HepG2 (cell line): ENCODE results near the gene HAPLN2. TPM values are rescaled to one million over a fixed set of nuclear protein-coding genes. Genes with fewer than 3 reads are reported as not detected.

Experiments used
- BORCS8-MEF2B ChIP-seq: sonication (generic); formaldehyde crosslinking; IDR thresholded peaks from 2 replicates; pipeline ENCODE4 v1.8.0; 2022; ENCODE audit warnings: mild to moderate bottlenecking, missing genetic modification reagents
- FOSL1 ChIP-seq: sonication (generic); formaldehyde crosslinking; IDR thresholded peaks from 2 replicates; pipeline ENCODE4 v1.9.0; 2021; ENCODE audit warnings: missing genetic modification reagents, borderline replicate concordance
- GFI1 ChIP-seq: sonication (generic); formaldehyde crosslinking; IDR thresholded peaks from 2 replicates; pipeline ENCODE4 v1.5.0; 2020; ENCODE audit warnings: missing genetic modification reagents, mild to moderate bottlenecking, borderline replicate concordance
- NCOA5 ChIP-seq: sonication (generic); formaldehyde crosslinking; IDR thresholded peaks from 2 replicates; pipeline ENCODE4 v1.4.0; 2020; ENCODE audit warnings: missing genetic modification reagents
- RELA ChIP-seq: sonication (generic); formaldehyde crosslinking; IDR thresholded peaks from 2 replicates; pipeline ENCODE4 v1.4.0; 2020; ENCODE audit warnings: missing genetic modification reagents
- SETDB1 ChIP-seq: sonication (generic); formaldehyde crosslinking; IDR thresholded peaks from 2 replicates; pipeline ENCODE4 v1.5.1; 2020; ENCODE audit warnings: missing genetic modification reagents, mild to moderate bottlenecking, borderline replicate concordance
- SIN3B ChIP-seq: fragments of 150-350 bp; IDR thresholded peaks from 2 replicates; pipeline ENCODE4 v1.6.1; 2014; ENCODE audit warnings: low read length
- ZNF207 ChIP-seq: fragments of 450-650 bp; IDR thresholded peaks from 2 replicates; pipeline ENCODE4 v1.6.1; 2016; ENCODE audit warnings: antibody characterized with exemption, borderline replicate concordance
- ZNF34 ChIP-seq: sonication (generic); formaldehyde crosslinking; IDR thresholded peaks from 2 replicates; pipeline ENCODE4 v1.4.0; 2020; ENCODE audit warnings: mild to moderate bottlenecking, missing genetic modification reagents, borderline replicate concordance
- ZNF598 ChIP-seq: sonication (generic); formaldehyde crosslinking; IDR thresholded peaks from 2 replicates; pipeline ENCODE4 v1.5.1; 2020; ENCODE audit warnings: mild to moderate bottlenecking, missing genetic modification reagents, borderline replicate concordance
- ZNF788 ChIP-seq: sonication (generic); formaldehyde crosslinking; IDR thresholded peaks from 2 replicates; pipeline ENCODE4 v1.5.0; 2020; ENCODE audit warnings: mild to moderate bottlenecking, missing genetic modification reagents, borderline replicate concordance
- ZSCAN29 ChIP-seq: sonication (generic); formaldehyde crosslinking; conservative IDR thresholded peaks from 2 replicates; pipeline ENCODE4 v1.4.0; 2020; ENCODE audit warnings: mild to moderate bottlenecking, missing genetic modification reagents
- polyA plus RNA-seq, 8 experiments: library from polyadenylated mRNA; depleted of rRNA in 3 of 8; stranded (reverse) in 7 of 8; unstranded in 1 of 8; fragments of >200 nt; fragmentation: Illumina TruSeq in 4 of 8; extraction: Trizol in 4 of 8; gene quantifications; 2 replicates each; pipeline versions ENCODE4 v1.2.1 to v1.2.3, GENCODE V29; 2011 to 2016; ENCODE audit warnings: low read depth in 4 of 8, missing spikeins in 1 of 8, mixed read lengths in 1 of 8; ENCODE audit not compliant: insufficient read depth in 1 of 8
- total RNA-seq, 5 experiments: library from RNA; depleted of rRNA; stranded (reverse); fragments of >200 nt; fragmentation: Illumina TruSeq; extraction: Trizol; gene quantifications; 2 replicates each; pipeline ENCODE4 v1.2.3, GENCODE V29; 2016; ENCODE audit warnings: low read depth in 1 of 5
- TF ChIP-seq, protein P1 (sequence below): sonication (generic); formaldehyde crosslinking; IDR thresholded peaks from 2 replicates; pipeline ENCODE4 v1.4.0; 2020; ENCODE audit warnings: missing genetic modification reagents
- TF ChIP-seq, protein P2 (sequence below): sonication (generic); formaldehyde crosslinking; IDR thresholded peaks from 2 replicates; pipeline ENCODE4 v1.5.0; 2020; ENCODE audit warnings: mild to moderate bottlenecking, low read depth, missing genetic modification reagents, borderline replicate concordance
- TF ChIP-seq, protein P3 (sequence below): sonication (generic); formaldehyde crosslinking; IDR thresholded peaks from 2 replicates; pipeline ENCODE4 v1.8.1; 2023; ENCODE audit warnings: mild to moderate bottlenecking, moderate library complexity, missing genetic modification reagents
- TF ChIP-seq, protein P4 (sequence below): sonication (generic); formaldehyde crosslinking; IDR thresholded peaks from 2 replicates; pipeline ENCODE4 v1.8.1; 2022; ENCODE audit warnings: low read depth, mild to moderate bottlenecking, missing genetic modification reagents
- TF ChIP-seq, protein P5 (sequence below): sonication (generic); formaldehyde crosslinking; IDR thresholded peaks from 2 replicates; pipeline ENCODE4 v1.5.0; 2020; ENCODE audit warnings: missing genetic modification reagents

HAPLN2 gene
- total and polyA plus RNA-seq, 2 of the 13 experiments (the other 11 are each of a cell fraction or from before 2014, with no cell fraction given) = not detected

DNA sequence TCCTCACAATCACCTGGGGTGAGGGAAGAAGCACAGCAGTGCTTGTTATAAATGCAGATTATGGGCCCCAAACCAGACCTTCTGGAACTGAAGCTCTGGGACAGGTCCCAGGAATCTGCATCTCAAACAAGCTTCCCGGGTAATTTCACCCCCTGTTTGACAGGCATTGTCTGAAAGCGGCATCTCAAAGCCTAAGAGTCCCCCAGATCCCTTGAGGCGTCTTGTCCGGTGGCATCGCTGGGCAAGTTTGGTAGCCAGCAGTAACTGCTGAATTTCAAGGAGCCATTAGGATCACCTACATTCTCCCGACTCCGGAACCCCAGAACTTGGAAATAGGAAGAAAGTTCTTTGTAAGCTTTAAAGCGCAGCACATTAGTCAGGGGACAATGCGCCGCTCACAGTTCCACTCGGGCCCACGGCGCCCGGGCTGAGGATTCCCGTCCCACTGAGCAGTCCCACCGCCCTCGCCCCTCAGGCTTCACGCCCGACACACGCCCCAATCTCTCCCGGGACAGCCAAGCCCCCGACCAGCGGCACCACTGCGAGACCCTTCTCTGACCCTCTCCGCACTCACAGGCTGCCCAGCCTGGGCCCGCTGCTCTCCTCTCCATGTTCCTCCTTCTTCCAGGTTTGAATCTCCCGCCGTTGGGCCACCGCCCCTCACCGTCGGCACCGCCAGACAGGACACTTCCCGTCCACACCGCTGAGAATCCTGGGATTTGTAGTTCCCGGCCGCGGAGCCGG, 47.1 kb upstream of the HAPLN2 start, which contains the start of gene IQGAP3 (continued):
- TF ChIP-seq, protein P1, sequence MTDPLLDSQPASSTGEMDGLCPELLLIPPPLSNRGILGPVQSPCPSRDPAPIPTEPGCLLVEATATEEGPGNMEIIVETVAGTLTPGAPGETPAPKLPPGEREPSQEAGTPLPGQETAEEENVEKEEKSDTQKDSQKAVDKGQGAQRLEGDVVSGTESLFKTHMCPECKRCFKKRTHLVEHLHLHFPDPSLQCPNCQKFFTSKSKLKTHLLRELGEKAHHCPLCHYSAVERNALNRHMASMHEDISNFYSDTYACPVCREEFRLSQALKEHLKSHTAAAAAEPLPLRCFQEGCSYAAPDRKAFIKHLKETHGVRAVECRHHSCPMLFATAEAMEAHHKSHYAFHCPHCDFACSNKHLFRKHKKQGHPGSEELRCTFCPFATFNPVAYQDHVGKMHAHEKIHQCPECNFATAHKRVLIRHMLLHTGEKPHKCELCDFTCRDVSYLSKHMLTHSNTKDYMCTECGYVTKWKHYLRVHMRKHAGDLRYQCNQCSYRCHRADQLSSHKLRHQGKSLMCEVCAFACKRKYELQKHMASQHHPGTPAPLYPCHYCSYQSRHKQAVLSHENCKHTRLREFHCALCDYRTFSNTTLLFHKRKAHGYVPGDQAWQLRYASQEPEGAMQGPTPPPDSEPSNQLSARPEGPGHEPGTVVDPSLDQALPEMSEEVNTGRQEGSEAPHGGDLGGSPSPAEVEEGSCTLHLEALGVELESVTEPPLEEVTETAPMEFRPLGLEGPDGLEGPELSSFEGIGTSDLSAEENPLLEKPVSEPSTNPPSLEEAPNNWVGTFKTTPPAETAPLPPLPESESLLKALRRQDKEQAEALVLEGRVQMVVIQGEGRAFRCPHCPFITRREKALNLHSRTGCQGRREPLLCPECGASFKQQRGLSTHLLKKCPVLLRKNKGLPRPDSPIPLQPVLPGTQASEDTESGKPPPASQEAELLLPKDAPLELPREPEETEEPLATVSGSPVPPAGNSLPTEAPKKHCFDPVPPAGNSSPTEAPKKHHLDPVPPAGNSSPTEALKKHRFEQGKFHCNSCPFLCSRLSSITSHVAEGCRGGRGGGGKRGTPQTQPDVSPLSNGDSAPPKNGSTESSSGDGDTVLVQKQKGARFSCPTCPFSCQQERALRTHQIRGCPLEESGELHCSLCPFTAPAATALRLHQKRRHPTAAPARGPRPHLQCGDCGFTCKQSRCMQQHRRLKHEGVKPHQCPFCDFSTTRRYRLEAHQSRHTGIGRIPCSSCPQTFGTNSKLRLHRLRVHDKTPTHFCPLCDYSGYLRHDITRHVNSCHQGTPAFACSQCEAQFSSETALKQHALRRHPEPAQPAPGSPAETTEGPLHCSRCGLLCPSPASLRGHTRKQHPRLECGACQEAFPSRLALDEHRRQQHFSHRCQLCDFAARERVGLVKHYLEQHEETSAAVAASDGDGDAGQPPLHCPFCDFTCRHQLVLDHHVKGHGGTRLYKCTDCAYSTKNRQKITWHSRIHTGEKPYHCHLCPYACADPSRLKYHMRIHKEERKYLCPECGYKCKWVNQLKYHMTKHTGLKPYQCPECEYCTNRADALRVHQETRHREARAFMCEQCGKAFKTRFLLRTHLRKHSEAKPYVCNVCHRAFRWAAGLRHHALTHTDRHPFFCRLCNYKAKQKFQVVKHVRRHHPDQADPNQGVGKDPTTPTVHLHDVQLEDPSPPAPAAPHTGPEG (CRISPR knock-in tag) = peak; percentile 49; the same call in 1 of the 2 replicates
- TF ChIP-seq SIN3B (peak; percentile 99), SETDB1 (CRISPR knock-in tag) (no peak), GFI1 (CRISPR knock-in tag) (no peak), RELA (no peak), ZNF207 (no peak), NCOA5 (CRISPR knock-in tag) (no peak), ZNF598 (CRISPR knock-in tag) (no peak), BORCS8-MEF2B (CRISPR knock-in tag) (peak; percentile 88; the same call in 1 of the 2 replicates), ZNF34 (CRISPR knock-in tag) (no peak), ZSCAN29 (no peak), FOSL1 (CRISPR knock-in tag) (no peak), ZNF788 (peak; percentile 64; the same call in 1 of the 2 replicates)
- TF ChIP-seq, protein P2, sequence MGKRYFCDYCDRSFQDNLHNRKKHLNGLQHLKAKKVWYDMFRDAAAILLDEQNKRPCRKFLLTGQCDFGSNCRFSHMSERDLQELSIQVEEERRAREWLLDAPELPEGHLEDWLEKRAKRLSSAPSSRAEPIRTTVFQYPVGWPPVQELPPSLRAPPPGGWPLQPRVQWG (CRISPR knock-in tag) = no peak
- TF ChIP-seq, protein P3, sequence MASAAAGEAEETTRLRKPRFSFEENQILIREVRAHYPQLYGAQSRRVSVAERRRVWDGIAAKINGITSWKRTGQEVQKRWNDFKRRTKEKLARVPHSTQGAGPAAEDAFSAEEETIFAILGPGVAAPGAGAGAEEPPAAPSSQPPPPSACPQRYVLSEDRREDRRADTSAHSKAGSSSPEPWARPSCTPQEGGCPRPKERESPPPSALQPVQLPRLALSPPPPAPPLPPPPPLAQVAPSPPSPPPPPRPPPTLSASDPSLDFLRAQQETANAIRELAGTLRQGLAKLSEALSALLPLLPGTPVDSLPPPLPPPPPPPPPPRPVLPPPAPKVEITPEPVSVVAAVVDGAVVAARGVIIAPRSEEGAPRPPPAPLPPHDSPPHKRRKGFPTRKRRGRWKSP = peak; percentile 41; the same call in 1 of the 2 replicates
- TF ChIP-seq, protein P4, sequence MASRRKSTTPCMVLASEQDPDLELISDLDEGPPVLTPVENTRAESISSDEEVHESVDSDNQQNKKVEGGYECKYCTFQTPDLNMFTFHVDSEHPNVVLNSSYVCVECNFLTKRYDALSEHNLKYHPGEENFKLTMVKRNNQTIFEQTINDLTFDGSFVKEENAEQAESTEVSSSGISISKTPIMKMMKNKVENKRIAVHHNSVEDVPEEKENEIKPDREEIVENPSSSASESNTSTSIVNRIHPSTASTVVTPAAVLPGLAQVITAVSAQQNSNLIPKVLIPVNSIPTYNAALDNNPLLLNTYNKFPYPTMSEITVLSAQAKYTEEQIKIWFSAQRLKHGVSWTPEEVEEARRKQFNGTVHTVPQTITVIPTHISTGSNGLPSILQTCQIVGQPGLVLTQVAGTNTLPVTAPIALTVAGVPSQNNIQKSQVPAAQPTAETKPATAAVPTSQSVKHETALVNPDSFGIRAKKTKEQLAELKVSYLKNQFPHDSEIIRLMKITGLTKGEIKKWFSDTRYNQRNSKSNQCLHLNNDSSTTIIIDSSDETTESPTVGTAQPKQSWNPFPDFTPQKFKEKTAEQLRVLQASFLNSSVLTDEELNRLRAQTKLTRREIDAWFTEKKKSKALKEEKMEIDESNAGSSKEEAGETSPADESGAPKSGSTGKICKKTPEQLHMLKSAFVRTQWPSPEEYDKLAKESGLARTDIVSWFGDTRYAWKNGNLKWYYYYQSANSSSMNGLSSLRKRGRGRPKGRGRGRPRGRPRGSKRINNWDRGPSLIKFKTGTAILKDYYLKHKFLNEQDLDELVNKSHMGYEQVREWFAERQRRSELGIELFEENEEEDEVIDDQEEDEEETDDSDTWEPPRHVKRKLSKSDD (CRISPR knock-in tag) = peak; percentile 47; the same call in 1 of the 2 replicates
- TF ChIP-seq, protein P5, sequence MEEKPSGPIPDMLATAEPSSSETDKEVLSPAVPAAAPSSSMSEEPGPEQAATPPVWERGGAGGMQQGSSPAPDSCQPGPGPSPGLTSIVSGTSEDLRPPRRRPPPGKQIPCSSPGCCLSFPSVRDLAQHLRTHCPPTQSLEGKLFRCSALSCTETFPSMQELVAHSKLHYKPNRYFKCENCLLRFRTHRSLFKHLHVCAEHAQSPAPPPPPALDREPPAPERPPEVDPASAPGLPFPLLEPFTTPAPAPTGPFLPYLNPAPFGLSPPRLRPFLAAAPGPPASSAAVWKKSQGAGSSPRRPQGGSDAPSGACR (CRISPR knock-in tag) = no peak
